HG02970 (cell line): ENCODE data around the gene RIMBP2.

Experiments
- ATAC-seq: cut with Tn5 transposase; IDR thresholded peaks from one replicate; pipeline ENCODE4 v1.9.1; 2021; ENCODE audit warnings: mild to moderate bottlenecking, moderate library complexity, moderate number of reproducible peaks; ENCODE audit not compliant: unreplicated experiment, low FRiP score

RIMBP2 gene

DNA sequence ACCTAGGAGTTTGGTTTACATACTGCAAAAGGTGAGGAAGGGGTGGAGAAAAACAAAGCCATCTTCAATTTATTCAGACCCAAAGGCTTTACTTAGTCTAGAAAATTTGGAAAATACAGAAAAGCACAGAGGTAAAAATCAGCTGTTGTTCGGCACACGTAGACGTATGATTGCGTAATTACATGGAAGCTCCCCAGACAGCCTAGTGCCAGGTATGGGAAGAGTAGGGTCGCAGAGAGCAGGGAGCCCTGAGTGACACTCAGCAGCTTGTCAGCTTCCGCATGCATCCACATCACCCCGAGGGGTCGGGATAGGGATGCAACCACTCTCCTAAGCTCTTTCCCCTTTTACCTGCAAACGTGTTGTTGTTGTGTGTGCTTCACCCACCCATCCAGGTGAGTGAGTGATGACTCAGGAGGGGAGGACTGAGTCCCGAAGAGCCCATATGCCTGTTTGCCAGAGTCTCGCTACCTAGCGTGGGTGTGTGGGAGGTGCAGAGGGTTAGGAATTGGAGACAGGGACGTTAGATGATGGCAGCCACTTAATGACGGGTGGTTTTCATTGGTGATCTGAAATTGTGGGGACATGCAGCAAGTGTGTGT is 358.3 kb downstream of the RIMBP2 start:
- ATAC-seq = no peak

DNA sequence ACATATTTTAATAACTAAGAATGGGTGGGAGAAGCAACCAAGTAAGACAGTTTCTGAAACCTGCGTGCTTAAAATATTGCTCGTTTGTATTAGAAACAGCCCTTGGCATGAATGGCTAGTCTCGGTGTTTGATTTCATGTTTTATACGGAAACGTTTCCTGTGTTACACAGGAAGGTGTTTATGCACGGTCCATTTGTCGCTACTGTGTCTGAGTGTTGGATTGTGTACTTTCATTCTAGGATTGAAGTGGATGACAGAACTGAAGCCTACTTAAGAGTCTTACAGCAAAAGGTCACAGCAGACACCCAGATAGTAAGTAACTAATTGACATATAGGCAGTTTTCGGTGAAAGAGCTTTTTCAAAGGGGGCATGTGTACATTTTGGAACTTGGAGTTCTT is 358.9 kb downstream of the RIMBP2 start:
- no peak for ATAC-seq

DNA sequence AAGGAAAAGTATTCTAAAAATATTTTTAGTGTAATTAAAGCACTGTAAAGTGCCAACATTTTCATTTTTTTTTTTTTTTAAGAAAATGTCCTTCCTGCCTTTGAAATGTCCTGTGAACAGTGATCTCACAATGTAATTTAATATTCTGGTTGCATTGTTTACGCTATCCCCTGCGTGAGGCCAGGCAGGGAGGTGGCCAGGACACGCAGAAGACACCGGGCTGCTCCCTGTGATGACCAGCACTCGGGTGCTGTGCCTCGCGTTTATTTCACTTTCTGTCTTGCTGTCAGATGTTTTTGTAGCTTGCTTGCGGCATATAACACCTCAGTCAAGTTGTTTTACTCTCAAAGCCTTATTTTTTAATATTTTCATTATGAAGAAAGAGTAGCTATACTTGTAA is 359.9 kb downstream of the RIMBP2 start:
- no peak for ATAC-seq

DNA sequence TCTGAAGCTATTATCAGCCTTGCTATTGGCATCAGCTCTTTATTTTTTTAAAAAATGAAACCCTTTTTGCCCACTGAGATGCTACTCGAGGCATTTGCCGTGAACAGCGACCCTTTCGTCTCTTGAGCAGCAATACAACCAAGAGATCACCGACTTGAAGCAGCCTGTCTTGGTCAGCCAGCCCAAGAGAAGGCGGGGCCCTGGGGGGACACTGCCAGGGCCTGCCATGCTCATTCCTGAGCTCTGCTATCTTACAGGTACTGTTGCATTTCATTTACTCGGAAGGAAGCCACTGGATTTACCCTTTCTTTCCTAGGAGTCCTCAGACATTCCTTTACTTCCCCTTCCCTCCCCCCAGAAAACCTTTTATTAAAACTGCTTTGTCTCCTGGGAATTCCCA is 361.7 kb downstream of the RIMBP2 start:
- ATAC-seq = no peak

DNA sequence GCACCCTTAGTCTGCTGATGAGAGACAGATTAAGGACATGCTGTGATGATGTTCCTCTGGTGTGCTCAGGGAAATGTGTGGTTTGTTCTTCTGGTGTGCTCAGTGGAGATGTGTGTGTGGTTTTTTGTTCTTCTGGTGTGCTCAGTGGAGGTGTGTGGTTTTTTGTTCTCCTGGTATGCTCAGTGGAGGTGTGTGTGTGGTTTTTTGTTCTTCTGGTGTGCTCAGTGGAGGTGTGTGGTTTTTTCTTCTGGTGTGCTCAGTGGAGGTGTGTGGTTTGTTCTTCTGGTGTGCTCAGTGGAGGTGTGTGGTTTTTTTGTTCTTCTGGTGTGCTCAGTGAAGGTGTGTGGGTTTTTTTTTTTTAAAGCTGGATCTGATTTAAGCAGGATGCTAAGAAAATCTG is 363.0 kb downstream of the RIMBP2 start:
- ATAC-seq = no peak

DNA sequence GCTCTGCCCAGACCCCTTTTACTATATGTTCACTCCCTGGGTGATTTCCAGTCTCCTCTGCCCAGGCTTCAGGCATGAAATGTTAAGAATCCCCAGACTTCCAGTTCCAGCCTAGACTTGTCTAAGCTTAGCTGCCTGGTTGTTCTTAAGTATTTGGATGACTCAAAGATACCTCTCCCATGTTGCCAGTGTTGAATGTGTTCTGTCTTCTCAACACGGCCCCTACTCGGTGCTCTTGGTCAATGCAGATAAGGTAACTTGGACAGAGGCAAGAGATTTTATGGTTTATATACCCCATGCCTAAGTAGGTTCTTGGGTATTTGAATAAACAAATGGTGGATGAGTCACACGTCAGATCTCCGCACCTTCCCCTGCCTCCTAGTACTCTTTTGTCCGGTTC is 364.8 kb downstream of the RIMBP2 start:
- no peak for ATAC-seq

DNA sequence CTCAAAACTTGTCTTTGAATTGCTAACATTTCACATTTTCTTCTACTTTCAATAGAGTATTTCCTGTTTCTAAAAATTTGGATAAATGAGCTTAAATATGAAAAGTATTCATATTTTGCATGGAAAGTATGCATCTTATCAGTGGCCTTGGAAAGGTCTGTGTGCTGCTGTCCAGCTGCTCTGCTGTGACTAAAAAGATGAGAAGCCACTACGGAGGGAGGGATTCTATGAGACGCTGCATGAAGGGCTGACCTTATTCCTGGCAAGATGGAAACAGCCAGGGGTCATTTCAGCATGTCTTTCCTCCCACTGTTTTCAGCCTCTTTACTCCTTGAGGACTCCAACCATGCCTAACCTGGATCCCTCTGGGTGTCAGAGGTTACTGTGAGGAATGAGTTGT is 365.4 kb downstream of the RIMBP2 start:
- no peak for ATAC-seq

DNA sequence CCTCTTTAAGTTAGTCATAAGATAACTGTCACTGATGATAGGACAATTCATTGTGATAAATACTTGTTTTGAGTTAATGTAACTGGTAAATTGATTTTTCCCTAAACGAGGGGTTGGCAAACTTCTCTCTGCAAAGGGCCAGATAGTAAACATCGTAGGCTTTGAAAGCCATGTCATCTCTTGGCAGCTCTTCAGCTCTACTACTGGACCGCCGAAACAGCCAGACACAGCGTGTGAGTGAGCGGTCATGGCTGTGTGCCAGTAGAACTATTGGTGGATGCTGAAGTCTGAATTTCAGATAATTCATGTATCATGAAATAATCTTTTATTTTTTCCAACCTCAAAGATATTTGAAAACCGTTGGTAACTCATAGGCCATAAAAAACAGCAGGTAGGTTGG is 368.5 kb downstream of the RIMBP2 start:
- ATAC-seq = no peak
